Upper lobe of right lung (tissue), 1 donor: ENCODE results near the gene TRAFD1. TPM values are rescaled to one million over a fixed set of nuclear protein-coding genes. Genes with fewer than 3 reads are reported as not detected.
"Not testable (repeated sequence)": the region's sequence is repeated elsewhere in the genome, so short reads cannot be mapped to it uniquely, and the experiment has no call there.

ENCODE experiments used
- ATAC-seq: fragments of 200-7000 bp; cut with Tn5 transposase; one replicate; pipeline ENCODE4 v1.9.1; 2020; ENCODE audit warnings: mild to moderate bottlenecking, moderate library complexity
- DNase-seq: peaks from one replicate; pipeline ENCODE4 v3.0.0-alpha.2; 2020
- H3K27ac ChIP-seq: fragments of 200-600 bp; one replicate; pipeline ENCODE4 v1.8.0; 2022
- H3K27me3 ChIP-seq: fragments of 200-600 bp; one replicate; pipeline ENCODE4 v1.8.0; 2022; ENCODE audit warnings: mild to moderate bottlenecking
- H3K36me3 ChIP-seq: fragments of 200-600 bp; one replicate; pipeline ENCODE4 v1.8.0; 2022
- H3K4me1 ChIP-seq: fragments of 200-600 bp; one replicate; pipeline ENCODE4 v1.8.0; 2022
- H3K4me3 ChIP-seq: fragments of 200-600 bp; one replicate; pipeline ENCODE4 v1.8.0; 2022; ENCODE audit warnings: mild to moderate bottlenecking
- H3K9me3 ChIP-seq: fragments of 200-600 bp; one replicate; pipeline ENCODE4 v1.8.0; 2022
- CTCF ChIP-seq: fragments of 200-600 bp; IDR thresholded peaks from one replicate; pipeline ENCODE4 v1.8.0; 2022; ENCODE audit warnings: antibody characterized with exemption
- intact Hi-C: fragments of 100-400 bp; cut with DNase I; formaldehyde crosslinking; loops from one replicate; pipeline ENCODE4 v1.11.0; 2022
- total RNA-seq: library from RNA; stranded (reverse); fragmentation: NEBNext Ultra II Directional; extraction: Animal tissue kit (Norgen Biotek cat#: 25700); gene quantifications from one replicate; pipeline ENCODE4 v1.2.1, GENCODE V29; 2021
- donor health status: DM: no; HTN: yes; CAD: no; lungs with severe emphysema.

Gene TRAFD1
- total RNA-seq, 1 donor from 2014 or later, result 35.3 TPM

GRCh38 chr12:112149596-112149995 lies 24.2 kb downstream of the TRAFD1 start:
- DNase-seq, result peak; percentile 69
- Histone ChIP-seq H3K27ac (no peak overlapping the region), H3K9me3 (no peaks in the 10 kb centered on the region), H3K36me3 (peaks cover 94% of the 10 kb centered on the region), H3K4me3 (no peak overlapping the region), H3K27me3 (no peaks in the 10 kb centered on the region), H3K4me1 (no peaks in the 10 kb centered on the region)
- TF ChIP-seq CTCF, result no peak
- intact Hi-C loops, result no loop called here
- peak; percentile 89 for ATAC-seq

GRCh38 chr12:112151766-112152541 lies 26.6 kb downstream of the TRAFD1 start:
- peak; percentile 55 for DNase-seq
- no peak overlapping the region for H3K27ac ChIP-seq
- ATAC-seq, result no peak

GRCh38 chr12:112153181-112153892 lies 28.0 kb downstream of the TRAFD1 start:
- Histone ChIP-seq H3K27me3 (no peaks in the 10 kb centered on the region), H3K27ac (no peak overlapping the region), H3K4me3 (no peak overlapping the region), H3K4me1 (no peaks in the 10 kb centered on the region), H3K36me3 (peaks cover 59% of the 10 kb centered on the region), H3K9me3 (no peaks in the 10 kb centered on the region)
- ATAC-seq, result peak; percentile 27
- no peak for TF ChIP-seq CTCF
- intact Hi-C loops, result no loop called here
- DNase-seq, result peak; percentile 43

More at GRCh38 chr12:112151766-112152541, 26.6 kb downstream of the TRAFD1 start:
- H3K4me1 ChIP-seq, result no peaks in the 10 kb centered on the region
- intact Hi-C loops, result no loop called here
- no peaks in the 10 kb centered on the region for H3K27me3 ChIP-seq
- TF ChIP-seq CTCF, result no peak
- no peak overlapping the region for H3K4me3 ChIP-seq
- peaks cover 71% of the 10 kb centered on the region for H3K36me3 ChIP-seq
- no peaks in the 10 kb centered on the region for H3K9me3 ChIP-seq

- TF ChIP-seq CTCF, result no peak
- intact Hi-C loops, result no loop called here
- H3K4me1 ChIP-seq, result no peaks in the 10 kb centered on the region
Measured at GRCh38 chr12:112153893-112154219, 28.5 kb downstream of the TRAFD1 start.

GRCh38 chr12:112158461-112159145 lies 33.2 kb downstream of the TRAFD1 start:
- H3K27me3 ChIP-seq, intact Hi-C loops, H3K9me3 ChIP-seq, H3K4me1 ChIP-seq, H3K27ac ChIP-seq, ATAC-seq, H3K4me3 ChIP-seq: not testable (repeated sequence)
- peaks cover 48% of the 10 kb centered on the region for H3K36me3 ChIP-seq
- DNase-seq, result peak; percentile 54

More at GRCh38 chr12:112153893-112154219, 28.5 kb downstream of the TRAFD1 start:
- no peak for ATAC-seq
- no peaks in the 10 kb centered on the region for H3K9me3 ChIP-seq
- peaks cover 55% of the 10 kb centered on the region for H3K36me3 ChIP-seq
- no peaks in the 10 kb centered on the region for H3K27me3 ChIP-seq
- DNase-seq, result peak; percentile 6
- no peak overlapping the region for H3K4me3 ChIP-seq
- no peak overlapping the region for H3K27ac ChIP-seq

GRCh38 chr12:112159146-112159541 lies 33.8 kb downstream of the TRAFD1 start:
- DNase-seq, result peak; percentile 27
- intact Hi-C loops, result no loop called here
- no peak for ATAC-seq
- no peaks in the 10 kb centered on the region for H3K27me3 ChIP-seq
- no peak overlapping the region for H3K27ac ChIP-seq
- no peaks in the 10 kb centered on the region for H3K9me3 ChIP-seq
- no peak overlapping the region for H3K4me3 ChIP-seq
- H3K36me3 ChIP-seq, result peaks cover 42% of the 10 kb centered on the region
- TF ChIP-seq CTCF, result no peak
- H3K4me1 ChIP-seq, result no peaks in the 10 kb centered on the region
